Fibroblast of mammary gland (primary cell): ENCODE data around the gene CHD6.

Experiments
- DNase-seq: peaks from one replicate; pipeline ENCODE4 v3.0.0-alpha.2; 2010; ENCODE audit warnings: low read depth
- H3K4me3 ChIP-seq: 2 replicates; pipeline ENCODE4 v1.5.1; 2011; ENCODE audit warnings: low read depth, mild to moderate bottlenecking, low read length, moderate library complexity; ENCODE audit not compliant: control insufficient read depth
- CTCF ChIP-seq: conservative IDR thresholded peaks from 2 replicates; pipeline ENCODE4 v1.5.1; 2011; ENCODE audit warnings: low read depth, low read length, inconsistent platforms; ENCODE audit not compliant: control insufficient read depth, insufficient read depth

Gene CHD6

DNA sequence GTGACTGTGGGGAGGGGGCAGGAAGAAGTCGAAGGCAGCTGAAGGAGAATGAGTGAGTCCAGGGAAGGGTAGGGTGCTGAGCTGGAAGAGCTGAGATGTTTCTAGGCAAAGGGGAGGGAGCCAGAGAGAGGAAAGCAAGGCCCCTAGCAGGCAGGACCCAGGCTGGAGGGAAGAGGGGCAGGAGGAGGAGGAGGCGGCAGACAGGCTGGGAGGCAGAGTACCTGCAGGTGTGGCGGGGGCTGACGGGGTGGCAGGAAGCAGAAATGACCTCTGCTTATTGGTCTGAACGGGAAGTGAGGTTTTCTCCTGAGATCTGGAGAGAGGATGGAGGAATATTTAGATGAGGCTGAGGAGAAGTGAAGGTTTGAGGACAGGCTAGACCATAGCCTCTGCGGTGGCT is 240.9 kb downstream of the CHD6 start:
- no peak for TF ChIP-seq CTCF
- no peak for DNase-seq
- no peak overlapping the region for H3K4me3 ChIP-seq

- no peak for DNase-seq
- no peak for TF ChIP-seq CTCF
- no peak overlapping the region for H3K4me3 ChIP-seq
Measured at GRCh38 chr20:41376349-41376748, 241.8 kb downstream of the CHD6 start.

- no peak overlapping the region for H3K4me3 ChIP-seq
- no peak for DNase-seq
- no peak for TF ChIP-seq CTCF
Measured at GRCh38 chr20:41375846-41376245, 242.3 kb downstream of the CHD6 start.

- no peak for TF ChIP-seq CTCF
- H3K4me3 ChIP-seq = no peak overlapping the region
- no peak for DNase-seq
Measured at GRCh38 chr20:41373931-41374920, 244.0 kb downstream of the CHD6 start.

- DNase-seq = no peak
- no peak overlapping the region for H3K4me3 ChIP-seq
- TF ChIP-seq CTCF = no peak
Measured at GRCh38 chr20:41373251-41373783, 244.9 kb downstream of the CHD6 start.

DNA sequence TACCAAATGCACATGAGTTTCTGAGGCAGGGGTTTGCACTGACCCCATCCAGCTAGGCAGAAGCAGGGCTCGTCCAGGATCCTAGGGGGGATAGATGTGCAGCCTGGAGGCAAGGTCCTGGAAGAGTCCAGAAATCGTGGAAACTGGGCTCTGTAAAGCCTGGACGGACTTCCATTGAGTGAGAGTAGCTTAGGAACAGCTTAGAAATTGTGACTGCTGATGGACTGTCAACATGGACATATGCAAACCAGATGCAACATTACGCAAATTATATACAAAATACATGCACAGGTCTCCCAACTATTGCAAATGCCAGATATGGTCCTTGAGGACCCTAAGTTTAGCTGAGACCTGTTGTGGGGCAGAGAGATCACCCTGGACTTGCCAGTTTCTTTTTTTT is 246.8 kb downstream of the CHD6 start:
- DNase-seq = no peak
- no peak overlapping the region for H3K4me3 ChIP-seq
- no peak for TF ChIP-seq CTCF

GRCh38 chr20:41370176-41370575 is 248.0 kb downstream of the CHD6 start:
- no peak overlapping the region for H3K4me3 ChIP-seq
- no peak for DNase-seq
- TF ChIP-seq CTCF = no peak
